ENCODE measurements around the gene ACSL5. TPM values are rescaled to one million over a fixed set of nuclear protein-coding genes. Genes with fewer than 3 reads are reported as not detected.
A peak's percentile ranks its signal among the peaks of the same experiment; 100 is the strongest.
"Not testable (repeated sequence)": the region's sequence is repeated elsewhere in the genome, so short reads cannot be mapped to it uniquely, and the experiment has no call there.

Gene ACSL5
- total RNA-seq, 1 donor, result 13.3 TPM

DNA sequence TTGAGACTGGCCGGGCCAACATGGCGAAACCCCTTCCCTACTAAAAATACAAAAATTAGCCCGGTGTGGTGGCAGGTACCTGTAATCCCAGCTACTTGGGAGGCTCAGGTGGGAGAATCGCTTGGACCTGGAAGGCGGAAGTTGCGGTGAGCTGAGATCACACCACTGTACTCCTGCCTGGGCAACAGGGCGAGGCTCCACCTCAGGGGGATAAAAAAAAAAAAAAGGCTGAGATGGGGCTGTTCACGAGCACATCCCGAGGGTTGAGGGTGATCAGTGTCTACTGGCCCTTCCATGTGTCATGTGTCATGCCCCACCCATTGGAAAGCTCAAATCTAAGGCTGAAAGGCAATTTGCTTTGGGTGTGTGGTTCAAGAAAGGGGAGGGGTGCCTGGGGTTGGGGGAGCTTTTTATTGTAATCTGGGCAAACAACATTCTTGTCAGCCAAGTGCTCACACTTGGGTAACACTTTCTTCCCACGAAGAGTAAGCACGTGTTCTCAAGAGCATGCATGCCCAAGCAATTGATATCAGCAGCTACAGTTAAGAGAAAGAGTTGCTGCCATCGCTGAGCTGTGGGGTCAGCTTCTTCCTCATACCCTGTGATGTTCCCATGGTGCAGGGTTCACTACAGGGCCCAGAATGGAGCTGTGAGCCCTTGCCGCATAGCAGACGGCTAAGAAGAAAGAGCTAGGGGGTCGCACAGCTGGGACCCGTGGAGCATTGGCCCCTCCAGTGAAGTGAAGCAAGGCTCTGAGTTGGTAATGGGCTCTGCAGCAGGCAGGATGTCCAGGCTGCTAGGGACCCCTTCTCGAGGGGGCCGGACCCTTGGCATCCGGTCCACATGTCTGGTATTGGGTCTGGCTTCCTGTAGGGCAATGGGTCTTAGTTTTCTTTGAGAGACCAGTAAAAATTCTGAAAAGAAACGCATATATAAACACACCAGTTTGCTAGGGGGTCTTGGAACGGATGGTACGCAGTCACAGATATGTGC lies 9.9 kb upstream of the ACSL5 start:
- H3K27me3 ChIP-seq (ENCODE audit: insufficient read depth, low read length), result no peaks in the 10 kb centered on the region
- no peak overlapping the region for H3K4me3 ChIP-seq (ENCODE audit: low read length)
- no peaks in the 10 kb centered on the region for H3K9me3 ChIP-seq (ENCODE audit: low read depth, low read length)
- no peaks in the 10 kb centered on the region for H3K4me1 ChIP-seq (ENCODE audit: insufficient read depth, low read length)

DNA sequence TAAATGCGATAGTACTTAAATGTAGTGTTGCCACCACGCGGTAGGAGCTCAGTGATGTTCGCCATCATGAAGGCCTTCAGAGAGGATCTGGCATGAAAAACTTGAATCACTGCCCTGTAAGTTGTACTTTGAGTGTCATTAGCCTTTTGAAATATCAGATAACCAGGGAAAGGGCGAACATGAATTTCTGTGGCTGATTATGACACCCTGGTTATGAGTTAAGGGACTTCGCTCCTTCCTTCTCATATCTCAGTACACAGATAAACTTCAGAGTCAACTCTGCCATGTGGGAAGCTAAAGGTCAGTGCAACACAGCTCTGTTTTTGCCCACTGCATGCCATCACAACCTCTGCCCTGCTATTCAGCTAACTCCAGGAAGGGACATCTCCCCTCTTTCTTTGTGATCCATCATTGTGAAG lies 8.9 kb upstream of the ACSL5 start:
- H3K9me3 ChIP-seq (ENCODE audit: low read depth, low read length), result no peaks in the 10 kb centered on the region
- H3K4me1 ChIP-seq (ENCODE audit: insufficient read depth, low read length), result no peaks in the 10 kb centered on the region
- no peaks in the 10 kb centered on the region for H3K27me3 ChIP-seq (ENCODE audit: insufficient read depth, low read length)
- H3K4me3 ChIP-seq (ENCODE audit: low read length), result no peak overlapping the region

DNA sequence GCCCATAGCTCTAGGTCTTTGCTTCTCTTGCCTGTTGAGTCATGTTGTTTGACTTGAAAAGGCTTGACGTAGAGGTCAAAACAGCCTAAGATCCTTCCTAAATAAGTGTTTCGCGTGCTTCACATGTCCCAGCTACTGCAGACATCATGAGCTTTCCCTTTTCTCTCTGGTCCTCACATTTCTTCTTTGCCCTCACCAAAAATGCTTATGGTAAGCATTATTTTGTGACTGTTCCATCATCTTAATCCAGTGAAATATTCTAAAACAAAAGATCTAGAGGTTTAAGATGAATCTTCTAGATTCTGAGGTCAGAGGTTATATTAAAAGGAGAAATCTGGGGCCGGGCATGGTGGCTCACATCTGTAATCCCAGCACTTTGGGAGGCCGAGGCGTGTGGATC lies 8.5 kb upstream of the ACSL5 start:
- Histone ChIP-seq H3K9me3 (ENCODE audit: low read depth, low read length) (no peaks in the 10 kb centered on the region), H3K4me3 (ENCODE audit: low read length) (no peak overlapping the region), H3K4me1 (ENCODE audit: insufficient read depth, low read length) (no peaks in the 10 kb centered on the region), H3K27me3 (ENCODE audit: insufficient read depth, low read length) (no peaks in the 10 kb centered on the region)

DNA sequence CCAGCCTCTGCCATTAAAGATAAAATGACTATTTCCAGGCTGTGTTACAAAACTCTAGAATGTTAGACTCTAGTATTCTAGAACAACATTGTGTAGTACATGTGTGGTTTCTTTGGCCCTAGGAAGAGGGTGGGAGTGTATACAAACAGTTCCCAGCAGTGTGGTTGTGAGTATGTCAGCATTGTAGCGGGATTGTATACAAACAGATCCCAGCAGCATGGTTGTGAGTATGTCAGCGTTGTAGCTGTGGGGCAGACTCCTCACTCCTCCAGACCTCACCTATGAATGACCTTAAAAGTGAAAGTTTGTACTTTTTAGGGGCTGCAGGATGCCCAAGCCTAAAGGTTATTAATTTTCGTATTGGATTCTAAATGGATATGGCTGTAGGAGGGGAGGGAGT lies 6.9 kb upstream of the ACSL5 start:
- no peak overlapping the region for H3K4me3 ChIP-seq (ENCODE audit: low read length)
- no peaks in the 10 kb centered on the region for H3K9me3 ChIP-seq (ENCODE audit: low read depth, low read length)
- H3K27me3 ChIP-seq (ENCODE audit: insufficient read depth, low read length), result no peaks in the 10 kb centered on the region
- H3K4me1 ChIP-seq (ENCODE audit: insufficient read depth, low read length), result no peaks in the 10 kb centered on the region

DNA sequence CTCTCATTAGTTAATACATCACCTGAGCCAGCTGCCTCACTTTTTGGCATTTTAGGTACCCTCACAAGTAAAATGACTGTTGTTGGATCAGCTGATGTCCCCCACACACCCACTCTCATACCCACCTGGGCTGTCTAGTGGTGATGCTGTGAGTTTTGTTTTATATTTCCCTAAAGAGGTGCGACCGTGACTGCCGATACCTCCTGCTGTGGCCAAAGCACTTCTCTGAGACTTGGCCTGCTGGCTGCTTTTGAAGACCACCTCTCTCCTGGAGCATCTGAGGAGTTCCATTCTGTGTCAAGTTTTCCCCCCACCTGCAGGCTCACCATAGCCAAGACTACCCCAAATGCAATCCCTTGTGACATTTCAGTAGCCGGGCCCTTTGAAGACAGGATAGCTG lies 6.4 kb upstream of the ACSL5 start:
- Histone ChIP-seq H3K4me3 (ENCODE audit: low read length) (no peak overlapping the region), H3K9me3 (ENCODE audit: low read depth, low read length) (no peaks in the 10 kb centered on the region), H3K27me3 (ENCODE audit: insufficient read depth, low read length) (no peaks in the 10 kb centered on the region), H3K4me1 (ENCODE audit: insufficient read depth, low read length) (no peaks in the 10 kb centered on the region)

DNA sequence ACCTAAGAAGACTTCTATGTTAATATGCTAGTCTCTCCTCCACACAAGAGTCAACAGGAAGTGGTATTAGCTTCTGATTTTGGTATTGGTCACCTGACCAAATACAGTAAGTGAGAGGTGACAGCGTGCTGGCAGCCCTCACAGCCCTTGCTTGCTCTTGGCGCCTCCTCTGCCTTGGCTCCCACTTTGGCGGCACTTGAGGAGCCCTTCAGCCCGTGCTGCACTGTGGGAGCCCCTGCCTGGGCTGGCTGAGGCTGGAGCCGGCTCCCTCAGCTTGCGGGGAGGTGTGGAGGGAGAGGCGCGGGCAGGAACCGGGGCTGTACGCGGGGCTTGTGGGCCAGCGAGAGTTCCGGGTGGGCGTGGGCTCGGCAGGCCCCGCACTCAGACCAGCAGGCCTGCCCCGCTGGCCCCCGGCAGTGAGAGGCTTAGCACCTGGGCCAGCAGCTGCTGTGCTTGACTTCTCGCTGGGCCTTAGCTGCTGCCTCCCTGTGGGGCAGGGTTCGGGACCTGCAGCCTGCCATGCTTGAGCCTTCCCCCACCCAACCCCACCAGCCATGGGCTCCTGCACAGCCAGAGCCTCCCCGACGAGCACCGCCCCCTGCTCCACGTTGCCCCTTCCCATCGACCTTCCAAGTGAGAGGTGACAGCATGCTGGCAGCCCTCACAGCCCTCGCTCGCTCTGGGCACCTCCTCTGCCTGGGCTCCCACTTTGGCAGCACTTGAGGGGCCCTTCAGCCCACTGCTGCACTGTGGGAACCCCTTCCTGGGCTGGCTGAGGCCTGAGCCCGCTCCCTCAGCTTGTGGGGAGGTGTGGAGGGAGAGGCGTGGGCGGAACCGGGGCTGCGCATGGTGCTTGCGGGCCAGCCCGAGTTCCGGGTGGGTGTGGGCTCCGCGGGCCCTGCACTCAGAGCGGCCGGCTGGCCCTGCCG lies 4.2 kb upstream of the ACSL5 start:
- H3K9me3 ChIP-seq (ENCODE audit: low read depth, low read length), result no peaks in the 10 kb centered on the region
- peaks cover 3% of the 10 kb centered on the region for H3K4me1 ChIP-seq (ENCODE audit: insufficient read depth, low read length)
- H3K4me3 ChIP-seq (ENCODE audit: low read length), result no peak overlapping the region
- no peaks in the 10 kb centered on the region for H3K27me3 ChIP-seq (ENCODE audit: insufficient read depth, low read length)

DNA sequence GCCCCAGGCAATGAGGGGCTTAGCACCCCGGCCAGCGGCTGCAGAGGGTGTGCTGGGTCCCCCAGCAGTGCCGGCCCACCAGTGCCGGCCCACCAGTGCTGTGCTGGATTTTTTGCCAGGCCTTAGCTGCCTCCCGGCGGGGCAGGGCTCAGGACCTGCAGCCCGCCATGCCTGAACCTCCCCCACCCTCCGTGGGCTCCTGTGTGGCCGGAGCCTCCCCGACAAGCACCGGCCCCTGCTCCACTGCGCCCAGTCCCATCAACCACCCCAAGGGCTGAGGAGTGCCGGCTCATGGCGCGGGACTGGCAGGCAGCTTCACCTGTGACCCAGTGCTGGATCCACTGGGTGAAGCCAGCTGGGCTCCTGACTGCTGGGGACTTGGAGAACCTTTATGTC lies 3.5 kb upstream of the ACSL5 start:
- Histone ChIP-seq H3K4me1 (ENCODE audit: insufficient read depth, low read length) (peaks cover 10% of the 10 kb centered on the region), H3K27me3 (ENCODE audit: insufficient read depth, low read length) (no peaks in the 10 kb centered on the region), H3K9me3 (ENCODE audit: low read depth, low read length) (no peaks in the 10 kb centered on the region), H3K4me3 (ENCODE audit: low read length) (no peak overlapping the region)

DNA sequence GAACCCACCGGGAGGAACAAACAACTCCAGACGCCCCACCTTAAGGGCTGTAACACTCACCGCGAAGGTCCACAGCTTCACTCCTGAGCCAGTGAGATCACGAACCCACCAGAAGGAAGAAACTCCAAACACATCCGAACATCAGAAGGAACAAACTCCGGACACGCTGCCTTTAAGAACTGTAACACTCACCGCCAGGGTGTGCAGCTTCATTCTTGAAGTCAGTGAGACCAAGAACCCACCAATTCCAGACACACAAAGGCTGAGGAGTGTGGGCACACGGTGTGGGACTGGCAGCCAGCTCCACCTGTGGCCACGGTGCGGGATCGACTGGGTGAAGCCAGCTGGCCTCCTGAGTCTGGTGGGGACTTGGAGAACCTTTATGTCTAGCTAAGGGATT lies 2.6 kb upstream of the ACSL5 start:
- peaks cover 13% of the 10 kb centered on the region for H3K4me1 ChIP-seq (ENCODE audit: insufficient read depth, low read length)

DNA sequence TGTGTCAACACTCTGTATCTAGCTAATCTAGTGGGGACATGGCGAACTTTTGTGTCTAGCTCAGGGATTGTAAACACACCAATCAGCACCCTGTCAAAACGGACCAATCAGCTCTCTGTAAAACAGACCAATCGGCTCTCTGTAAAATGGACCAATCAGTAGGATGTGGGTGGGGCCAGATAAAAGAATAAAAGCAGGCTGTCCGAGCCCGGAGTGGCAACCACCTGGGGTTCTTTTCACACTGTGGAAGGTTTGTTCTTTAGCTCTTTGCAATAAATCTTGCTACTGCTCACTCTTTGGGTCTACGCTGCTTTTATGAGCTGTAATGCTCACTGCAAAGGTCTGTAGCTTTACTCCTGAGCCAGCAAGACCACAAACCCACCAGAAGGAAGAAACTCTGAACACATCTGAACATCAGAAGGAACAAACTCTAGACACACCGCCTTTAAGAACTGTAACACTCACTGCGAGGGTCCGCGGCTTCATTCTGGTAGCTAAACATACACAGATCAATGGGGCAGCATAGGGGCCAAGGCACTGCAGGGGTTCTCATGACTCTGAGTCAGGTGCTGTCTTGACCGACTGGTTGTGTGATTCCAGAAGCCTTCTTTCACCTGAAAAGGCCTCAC lies 1.6 kb upstream of the ACSL5 start:
- H3K4me3 ChIP-seq (ENCODE audit: low read length); H3K9me3 ChIP-seq (ENCODE audit: low read depth, low read length); H3K27me3 ChIP-seq (ENCODE audit: insufficient read depth, low read length): not testable (repeated sequence)
- H3K4me1 ChIP-seq (ENCODE audit: insufficient read depth, low read length), result peaks cover 22% of the 10 kb centered on the region

More for the DNA sequence above, 2.6 kb upstream of the ACSL5 start:
- H3K4me3 ChIP-seq (ENCODE audit: low read length); H3K9me3 ChIP-seq (ENCODE audit: low read depth, low read length); H3K27me3 ChIP-seq (ENCODE audit: insufficient read depth, low read length): not testable (repeated sequence)

DNA sequence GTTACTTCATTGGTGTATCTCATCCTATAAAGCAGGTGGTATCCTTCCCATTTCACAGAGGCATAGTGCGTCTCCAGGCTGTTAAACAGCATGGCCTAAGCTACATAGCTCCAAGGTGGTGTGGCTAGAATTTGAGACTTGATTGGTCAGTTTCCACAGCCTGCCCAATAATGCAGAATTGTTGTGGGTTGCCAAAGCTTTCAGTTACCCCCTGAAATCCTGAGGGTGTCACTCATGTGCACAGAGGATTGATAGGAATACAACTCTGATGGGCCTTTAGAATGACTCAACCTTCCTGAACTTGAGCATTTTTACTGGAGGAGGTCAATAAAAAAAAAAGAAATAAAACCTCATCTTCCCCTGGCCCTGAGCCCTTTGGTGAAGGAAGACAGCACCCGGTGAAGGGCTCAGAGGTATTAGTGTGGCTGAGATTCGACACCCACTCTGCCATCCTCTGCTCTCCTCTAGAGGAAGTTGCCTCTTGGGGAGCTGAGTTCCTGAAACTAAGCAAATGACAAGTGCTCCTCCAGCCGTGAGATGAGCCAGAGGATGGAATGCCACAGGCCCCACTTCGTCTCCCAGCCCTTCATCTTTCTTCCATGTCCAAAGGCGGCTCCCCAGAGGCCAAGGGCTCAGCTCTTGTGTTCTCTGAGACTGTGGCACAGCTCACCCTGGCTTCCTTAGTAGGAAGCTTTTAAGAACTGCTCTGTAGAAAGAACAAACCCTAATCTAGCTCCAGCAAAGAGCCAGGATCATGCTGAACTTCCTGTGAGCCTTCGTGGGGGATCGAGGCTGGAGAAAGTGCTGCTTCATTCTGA lies 1.0 kb downstream of the ACSL5 start:
- peaks cover 42% of the 10 kb centered on the region for H3K4me1 ChIP-seq (ENCODE audit: insufficient read depth, low read length)
- no peaks in the 10 kb centered on the region for H3K9me3 ChIP-seq (ENCODE audit: low read depth, low read length)
- peak overlapping the region; percentile 61 for H3K4me3 ChIP-seq (ENCODE audit: low read length)
- no peaks in the 10 kb centered on the region for H3K27me3 ChIP-seq (ENCODE audit: insufficient read depth, low read length)

DNA sequence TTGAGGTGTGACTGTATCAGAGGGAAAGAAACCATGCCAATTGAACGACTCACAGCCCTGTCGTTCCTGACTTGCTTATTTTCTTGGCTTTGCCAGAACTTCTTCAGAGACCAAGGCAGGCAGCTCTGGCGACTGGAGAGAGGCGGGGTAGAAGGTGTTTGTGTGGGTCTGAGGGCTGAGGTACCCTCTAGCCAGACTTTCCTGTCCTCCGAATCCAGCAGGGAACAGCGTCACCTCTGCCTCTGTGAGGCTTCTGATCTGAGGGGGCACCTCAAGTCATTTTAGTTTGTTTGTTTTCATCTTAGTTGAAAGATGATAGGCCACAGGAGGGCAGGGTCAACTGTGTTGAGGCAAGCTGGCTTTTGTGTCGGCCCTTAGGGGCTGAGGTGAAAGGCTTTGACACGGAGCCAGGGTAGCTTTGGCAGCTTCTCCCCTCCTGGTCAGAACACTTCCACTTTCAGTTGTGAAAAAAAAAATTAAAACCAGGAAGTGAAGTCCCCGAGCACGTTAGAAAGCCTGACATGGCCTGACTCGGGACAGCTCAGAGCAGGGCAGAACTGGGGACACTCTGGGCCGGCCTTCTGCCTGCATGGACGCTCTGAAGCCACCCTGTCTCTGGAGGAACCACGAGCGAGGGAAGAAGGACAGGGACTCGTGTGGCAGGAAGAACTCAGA lies 1.9 kb downstream of the ACSL5 start:
- no peaks in the 10 kb centered on the region for H3K9me3 ChIP-seq (ENCODE audit: low read depth, low read length)
- peaks cover 43% of the 10 kb centered on the region for H3K4me1 ChIP-seq (ENCODE audit: insufficient read depth, low read length)
- H3K27me3 ChIP-seq (ENCODE audit: insufficient read depth, low read length), result no peaks in the 10 kb centered on the region
- H3K4me3 ChIP-seq (ENCODE audit: low read length), result peak overlapping the region; percentile 61

DNA sequence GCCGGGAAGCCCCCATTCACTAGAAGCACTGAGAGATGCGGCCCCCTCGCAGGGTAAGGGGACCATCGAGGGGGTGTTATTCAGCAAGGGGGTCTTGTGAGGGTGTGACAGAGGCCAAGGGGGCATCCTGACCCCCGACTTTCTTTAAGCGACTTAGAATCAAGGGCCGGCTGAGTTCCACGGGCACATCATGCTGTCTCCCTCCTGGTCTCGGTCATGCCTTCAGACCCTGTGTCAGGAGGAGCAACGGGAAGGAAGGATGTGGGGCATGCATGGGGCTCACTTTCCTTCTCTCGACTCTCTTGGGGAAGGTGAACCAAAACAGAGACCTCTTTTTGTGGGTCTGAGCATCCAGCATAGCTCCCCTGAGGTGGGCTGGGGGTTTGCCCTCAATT lies 2.5 kb downstream of the ACSL5 start:
- Histone ChIP-seq H3K27me3 (ENCODE audit: insufficient read depth, low read length) (no peaks in the 10 kb centered on the region), H3K4me1 (ENCODE audit: insufficient read depth, low read length) (peaks cover 43% of the 10 kb centered on the region), H3K4me3 (ENCODE audit: low read length) (peak overlapping the region; percentile 61), H3K9me3 (ENCODE audit: low read depth, low read length) (no peaks in the 10 kb centered on the region)

DNA sequence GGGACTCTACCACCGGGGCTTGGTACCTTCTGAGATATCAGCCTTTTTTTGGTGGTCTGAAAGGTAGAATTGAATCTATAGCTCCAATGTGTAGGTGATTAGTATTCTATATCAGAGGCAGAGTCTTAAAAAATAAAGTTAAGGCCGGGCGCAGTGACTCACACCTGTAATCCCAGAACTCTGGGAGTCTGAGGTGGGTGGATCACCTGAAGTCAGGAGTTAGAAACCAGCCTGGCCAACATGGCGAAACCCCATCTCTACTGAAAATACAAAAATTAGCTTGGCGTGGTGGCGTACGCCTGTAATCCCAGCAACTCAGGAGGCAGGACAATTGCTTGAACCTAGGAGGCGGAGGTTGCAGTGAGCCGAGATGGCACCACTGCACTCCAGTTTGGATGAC lies 3.2 kb downstream of the ACSL5 start:
- Histone ChIP-seq H3K4me1 (ENCODE audit: insufficient read depth, low read length) (peaks cover 43% of the 10 kb centered on the region), H3K4me3 (ENCODE audit: low read length) (peak overlapping the region; percentile 61)
- H3K27me3 ChIP-seq (ENCODE audit: insufficient read depth, low read length); H3K9me3 ChIP-seq (ENCODE audit: low read depth, low read length): not testable (repeated sequence)

Measured in mononuclear cell (primary cell).